WTC11 (cell line): ENCODE results near the gene PDAP1. TPM values are rescaled to one million over a fixed set of nuclear protein-coding genes. Genes with fewer than 3 reads are reported as not detected.

Experiments used
- ATAC-seq: fragments of 200-7000 bp; cut with Tn5 transposase; 2 replicates; pipeline ENCODE4 v1.10.0; 2021; ENCODE audit warnings: mild to moderate bottlenecking, moderate library complexity
- CTCF ChIA-PET: fragments of 300-600 bp; sonication (Branson Sonifier 250); formaldehyde crosslinking; loops from one replicate; lab custom pipeline; 2021; ENCODE audit warnings: antibody characterized with exemption; lab: Charles Lee
- POLR2A ChIA-PET: fragments of 350-600 bp; sonication (Branson Sonifier 250); formaldehyde crosslinking; loops from one replicate; lab custom pipeline; 2021; ENCODE audit warnings: antibody characterized with exemption; lab: Charles Lee
- DNase-seq: peaks from one replicate; pipeline ENCODE4 v3.0.0; 2021; ENCODE audit warnings: low spot score
- H3K27ac Mint-ChIP-seq: 2 replicates; pipeline ENCODE4 v1.8.0; 2021; ENCODE audit warnings: mixed read lengths
- H3K27me3 Mint-ChIP-seq: 2 replicates; pipeline ENCODE4 v1.8.0; 2021; ENCODE audit warnings: low read depth, mild to moderate bottlenecking, moderate library complexity, mixed read lengths
- H3K36me3 Mint-ChIP-seq: 2 replicates; pipeline ENCODE4 v1.8.0; 2021; ENCODE audit warnings: mixed read lengths
- H3K4me1 Mint-ChIP-seq: 2 replicates; pipeline ENCODE4 v1.8.0; 2022; ENCODE audit warnings: mixed read lengths
- H3K4me3 Mint-ChIP-seq: 2 replicates; pipeline ENCODE4 v1.8.0; 2021; ENCODE audit warnings: mild to moderate bottlenecking, moderate library complexity, mixed read lengths
- H3K9me3 Mint-ChIP-seq: 2 replicates; pipeline ENCODE4 v1.8.0; 2021; ENCODE audit warnings: mixed read lengths
- ESRRA ChIP-seq: sonication (generic); formaldehyde crosslinking; IDR thresholded peaks from 2 replicates; pipeline ENCODE4 v1.8.1; 2022; ENCODE audit warnings: mild to moderate bottlenecking, missing genetic modification reagents, borderline replicate concordance
- IRF2 ChIP-seq: sonication (generic); formaldehyde crosslinking; IDR thresholded peaks from 2 replicates; pipeline ENCODE4 v1.8.0; 2022; ENCODE audit warnings: low read depth, missing genetic modification reagents, borderline replicate concordance
- OVOL2 ChIP-seq: fragments of 250-450 bp; sonication (Bioruptor Pico); IDR thresholded peaks from 2 replicates; pipeline ENCODE4 v1.9.0; 2021; ENCODE audit warnings: mild to moderate bottlenecking, borderline replicate concordance
- RORB ChIP-seq: fragments of 250-450 bp; sonication (Bioruptor Pico); IDR thresholded peaks from 2 replicates; pipeline ENCODE4 v1.9.0; 2021; ENCODE audit warnings: mild to moderate bottlenecking
- SMAD3 ChIP-seq: sonication (generic); formaldehyde crosslinking; IDR thresholded peaks from 2 replicates; pipeline ENCODE4 v1.8.0; 2022; ENCODE audit warnings: missing genetic modification reagents, mild to moderate bottlenecking, borderline replicate concordance
- SMAD4 ChIP-seq: sonication (generic); formaldehyde crosslinking; IDR thresholded peaks from 2 replicates; pipeline ENCODE4 v1.8.0; 2022; ENCODE audit warnings: mild to moderate bottlenecking, missing genetic modification reagents
- SOX15 ChIP-seq: fragments of 250-450 bp; sonication (Bioruptor Pico); IDR thresholded peaks from 2 replicates; pipeline ENCODE4 v1.9.0; 2021; ENCODE audit warnings: mild to moderate bottlenecking
- ZBTB21 ChIP-seq: sonication (generic); formaldehyde crosslinking; IDR thresholded peaks from 2 replicates; pipeline ENCODE4 v1.8.1; 2023; ENCODE audit warnings: mild to moderate bottlenecking, missing genetic modification reagents, borderline replicate concordance
- ZNF121 ChIP-seq: sonication (generic); formaldehyde crosslinking; IDR thresholded peaks from 2 replicates; pipeline ENCODE4 v1.8.0; 2023; ENCODE audit warnings: missing genetic modification reagents
- ZNF416 ChIP-seq: fragments of 250-450 bp; sonication (Bioruptor Pico); IDR thresholded peaks from 2 replicates; pipeline ENCODE4 v1.9.0; 2021; ENCODE audit warnings: mild to moderate bottlenecking, inconsistent platforms
- total RNA-seq: library from RNA; stranded (reverse); gene quantifications from 3 replicates; pipeline ENCODE4 v1.2.3, GENCODE V29; 2021
- TF ChIP-seq, protein P1 (sequence below): sonication (generic); formaldehyde crosslinking; IDR thresholded peaks from 2 replicates; pipeline ENCODE4 v1.8.1; 2023; ENCODE audit warnings: mild to moderate bottlenecking, missing genetic modification reagents, moderate library complexity
- TF ChIP-seq, protein P2 (sequence below): sonication (generic); formaldehyde crosslinking; IDR thresholded peaks from 2 replicates; pipeline ENCODE4 v1.8.0; 2023; ENCODE audit warnings: missing genetic modification reagents, mild to moderate bottlenecking, borderline replicate concordance
- TF ChIP-seq, protein P3 (sequence below): sonication (generic); formaldehyde crosslinking; IDR thresholded peaks from 2 replicates; pipeline ENCODE4 v1.8.0; 2022; ENCODE audit warnings: mild to moderate bottlenecking, missing genetic modification reagents
- TF ChIP-seq, protein P4 (sequence below): fragments of 250-450 bp; sonication (Bioruptor Pico); IDR thresholded peaks from 2 replicates; pipeline ENCODE4 v1.9.0; 2021; ENCODE audit warnings: mild to moderate bottlenecking
- TF ChIP-seq, protein P5 (sequence below): sonication (generic); formaldehyde crosslinking; IDR thresholded peaks from 2 replicates; pipeline ENCODE4 v1.8.1; 2022; ENCODE audit warnings: low read depth, mild to moderate bottlenecking, moderate library complexity, missing genetic modification reagents, borderline replicate concordance
- TF ChIP-seq, protein P6 (sequence below): sonication (generic); formaldehyde crosslinking; IDR thresholded peaks from 2 replicates; pipeline ENCODE4 v1.8.0; 2022; ENCODE audit warnings: mild to moderate bottlenecking, missing genetic modification reagents

The PDAP1 gene
- total RNA-seq, 1 experiment from 2014 or later, result 177 TPM

GRCh38 chr7:99368750-99369389 is 39.5 kb downstream of the PDAP1 start:
- Mint-ChIP-seq H3K27ac (peak overlapping the region; percentile 62; the same call in 1 of the 2 replicates), H3K36me3 (peaks cover 10% of the 10 kb centered on the region), H3K4me1 (peaks cover 24% of the 10 kb centered on the region), H3K27me3 (peaks cover 11% of the 10 kb centered on the region), H3K4me3 (no peak overlapping the region), H3K9me3 (no peaks in the 10 kb centered on the region)
- no peak for ATAC-seq
- no peak for DNase-seq
- TF ChIP-seq SMAD4 (CRISPR knock-in tag) (no peak), SMAD3 (CRISPR knock-in tag) (no peak)
- TF ChIP-seq, protein P1, sequence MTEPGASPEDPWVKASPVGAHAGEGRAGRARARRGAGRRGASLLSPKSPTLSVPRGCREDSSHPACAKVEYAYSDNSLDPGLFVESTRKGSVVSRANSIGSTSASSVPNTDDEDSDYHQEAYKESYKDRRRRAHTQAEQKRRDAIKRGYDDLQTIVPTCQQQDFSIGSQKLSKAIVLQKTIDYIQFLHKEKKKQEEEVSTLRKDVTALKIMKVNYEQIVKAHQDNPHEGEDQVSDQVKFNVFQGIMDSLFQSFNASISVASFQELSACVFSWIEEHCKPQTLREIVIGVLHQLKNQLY, result no peak
- TF ChIP-seq, protein P2, sequence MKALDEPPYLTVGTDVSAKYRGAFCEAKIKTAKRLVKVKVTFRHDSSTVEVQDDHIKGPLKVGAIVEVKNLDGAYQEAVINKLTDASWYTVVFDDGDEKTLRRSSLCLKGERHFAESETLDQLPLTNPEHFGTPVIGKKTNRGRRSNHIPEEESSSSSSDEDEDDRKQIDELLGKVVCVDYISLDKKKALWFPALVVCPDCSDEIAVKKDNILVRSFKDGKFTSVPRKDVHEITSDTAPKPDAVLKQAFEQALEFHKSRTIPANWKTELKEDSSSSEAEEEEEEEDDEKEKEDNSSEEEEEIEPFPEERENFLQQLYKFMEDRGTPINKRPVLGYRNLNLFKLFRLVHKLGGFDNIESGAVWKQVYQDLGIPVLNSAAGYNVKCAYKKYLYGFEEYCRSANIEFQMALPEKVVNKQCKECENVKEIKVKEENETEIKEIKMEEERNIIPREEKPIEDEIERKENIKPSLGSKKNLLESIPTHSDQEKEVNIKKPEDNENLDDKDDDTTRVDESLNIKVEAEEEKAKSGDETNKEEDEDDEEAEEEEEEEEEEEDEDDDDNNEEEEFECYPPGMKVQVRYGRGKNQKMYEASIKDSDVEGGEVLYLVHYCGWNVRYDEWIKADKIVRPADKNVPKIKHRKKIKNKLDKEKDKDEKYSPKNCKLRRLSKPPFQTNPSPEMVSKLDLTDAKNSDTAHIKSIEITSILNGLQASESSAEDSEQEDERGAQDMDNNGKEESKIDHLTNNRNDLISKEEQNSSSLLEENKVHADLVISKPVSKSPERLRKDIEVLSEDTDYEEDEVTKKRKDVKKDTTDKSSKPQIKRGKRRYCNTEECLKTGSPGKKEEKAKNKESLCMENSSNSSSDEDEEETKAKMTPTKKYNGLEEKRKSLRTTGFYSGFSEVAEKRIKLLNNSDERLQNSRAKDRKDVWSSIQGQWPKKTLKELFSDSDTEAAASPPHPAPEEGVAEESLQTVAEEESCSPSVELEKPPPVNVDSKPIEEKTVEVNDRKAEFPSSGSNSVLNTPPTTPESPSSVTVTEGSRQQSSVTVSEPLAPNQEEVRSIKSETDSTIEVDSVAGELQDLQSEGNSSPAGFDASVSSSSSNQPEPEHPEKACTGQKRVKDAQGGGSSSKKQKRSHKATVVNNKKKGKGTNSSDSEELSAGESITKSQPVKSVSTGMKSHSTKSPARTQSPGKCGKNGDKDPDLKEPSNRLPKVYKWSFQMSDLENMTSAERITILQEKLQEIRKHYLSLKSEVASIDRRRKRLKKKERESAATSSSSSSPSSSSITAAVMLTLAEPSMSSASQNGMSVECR, result no peak
- TF ChIP-seq, protein P3, sequence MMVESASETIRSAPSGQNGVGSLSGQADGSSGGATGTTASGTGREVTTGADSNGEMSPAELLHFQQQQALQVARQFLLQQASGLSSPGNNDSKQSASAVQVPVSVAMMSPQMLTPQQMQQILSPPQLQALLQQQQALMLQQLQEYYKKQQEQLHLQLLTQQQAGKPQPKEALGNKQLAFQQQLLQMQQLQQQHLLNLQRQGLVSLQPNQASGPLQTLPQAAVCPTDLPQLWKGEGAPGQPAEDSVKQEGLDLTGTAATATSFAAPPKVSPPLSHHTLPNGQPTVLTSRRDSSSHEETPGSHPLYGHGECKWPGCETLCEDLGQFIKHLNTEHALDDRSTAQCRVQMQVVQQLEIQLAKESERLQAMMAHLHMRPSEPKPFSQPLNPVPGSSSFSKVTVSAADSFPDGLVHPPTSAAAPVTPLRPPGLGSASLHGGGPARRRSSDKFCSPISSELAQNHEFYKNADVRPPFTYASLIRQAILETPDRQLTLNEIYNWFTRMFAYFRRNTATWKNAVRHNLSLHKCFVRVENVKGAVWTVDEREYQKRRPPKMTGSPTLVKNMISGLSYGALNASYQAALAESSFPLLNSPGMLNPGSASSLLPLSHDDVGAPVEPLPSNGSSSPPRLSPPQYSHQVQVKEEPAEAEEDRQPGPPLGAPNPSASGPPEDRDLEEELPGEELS (CRISPR knock-in tag), result no peak
- POLR2A ChIA-PET, result interaction anchor here (0.6 kb wide), 1 partner anchor 103 kb away, joined by 3 read pairs; no protein-coding TSS in a partner anchor
- CTCF ChIA-PET, result interaction anchor here (1.1 kb wide), 1 partner anchor 22 kb away, joined by 3 read pairs; no protein-coding TSS in a partner anchor

DNA sequence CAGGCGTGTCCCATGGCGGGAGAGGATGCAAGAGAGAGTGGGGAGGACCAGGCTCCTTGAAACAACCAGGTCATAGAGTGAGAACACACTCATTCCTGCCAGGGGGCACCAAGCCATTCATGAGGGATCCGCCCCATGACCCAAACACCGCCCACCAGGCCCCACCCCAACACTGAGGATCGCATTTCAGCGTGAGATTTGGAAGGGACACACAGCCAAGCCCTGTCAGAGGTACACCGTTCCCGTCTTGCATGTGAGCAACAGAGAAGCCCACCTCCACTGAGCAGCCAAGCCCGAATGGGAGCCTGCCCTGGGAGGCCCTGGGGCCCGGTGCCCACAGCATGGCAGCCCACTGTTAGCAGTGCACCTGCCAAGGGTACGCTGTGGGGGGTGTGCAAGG is 41.8 kb downstream of the PDAP1 start:
- peaks cover 14% of the 10 kb centered on the region for H3K4me1 Mint-ChIP-seq
- POLR2A ChIA-PET, result interaction anchor here (1.1 kb wide), 1 partner anchor 28 kb away, joined by 3 read pairs; no protein-coding TSS in a partner anchor
- TF ChIP-seq ESRRA (CRISPR knock-in tag) (no peak), OVOL2 (CRISPR knock-in tag) (no peak), ZBTB21 (CRISPR knock-in tag) (no peak), IRF2 (CRISPR knock-in tag) (no peak)
- CTCF ChIA-PET, result no interaction called here
- no peaks in the 10 kb centered on the region for H3K27me3 Mint-ChIP-seq
- ATAC-seq (peak; percentile 81), DNase-seq (peak; percentile 58)
- H3K9me3 Mint-ChIP-seq, result no peaks in the 10 kb centered on the region
- no peak overlapping the region for H3K4me3 Mint-ChIP-seq
- peaks cover 22% of the 10 kb centered on the region for H3K36me3 Mint-ChIP-seq
- 0 out of 2 replicates have a peak overlapping the region, but pooled peaks have one; percentile 19 for H3K27ac Mint-ChIP-seq

GRCh38 chr7:99365318-99366141 is 42.9 kb downstream of the PDAP1 start:
- no peaks in the 10 kb centered on the region for H3K9me3 Mint-ChIP-seq
- no peak overlapping the region for H3K4me3 Mint-ChIP-seq
- ChIA-PET POLR2A (interaction anchor here (1.1 kb wide), 1 partner anchor 30 kb away, joined by 3 read pairs; no protein-coding TSS in a partner anchor), CTCF (interaction anchor here (0.6 to 1.8 kb wide), 14 partner anchors 8 to 366 kb away, joined by 3 to 15 read pairs (median 4); partner anchors contain the start of genes ARPC1B, BUD31 and PDAP1)
- H3K27ac Mint-ChIP-seq, result peak overlapping the region; percentile 63; the same call in 1 of the 2 replicates
- peaks cover 14% of the 10 kb centered on the region for H3K4me1 Mint-ChIP-seq
- ATAC-seq (peak; percentile 83), DNase-seq (peak; percentile 79)
- no peaks in the 10 kb centered on the region for H3K27me3 Mint-ChIP-seq
- H3K36me3 Mint-ChIP-seq, result peaks cover 30% of the 10 kb centered on the region
- TF ChIP-seq ZNF416 (CRISPR knock-in tag) (0 out of 2 replicates have a peak, but pooled peaks have one; percentile 23), SOX15 (no peak), ZNF121 (CRISPR knock-in tag) (peak; percentile 68), OVOL2 (CRISPR knock-in tag) (no peak), RORB (no peak)
- TF ChIP-seq, protein P4, sequence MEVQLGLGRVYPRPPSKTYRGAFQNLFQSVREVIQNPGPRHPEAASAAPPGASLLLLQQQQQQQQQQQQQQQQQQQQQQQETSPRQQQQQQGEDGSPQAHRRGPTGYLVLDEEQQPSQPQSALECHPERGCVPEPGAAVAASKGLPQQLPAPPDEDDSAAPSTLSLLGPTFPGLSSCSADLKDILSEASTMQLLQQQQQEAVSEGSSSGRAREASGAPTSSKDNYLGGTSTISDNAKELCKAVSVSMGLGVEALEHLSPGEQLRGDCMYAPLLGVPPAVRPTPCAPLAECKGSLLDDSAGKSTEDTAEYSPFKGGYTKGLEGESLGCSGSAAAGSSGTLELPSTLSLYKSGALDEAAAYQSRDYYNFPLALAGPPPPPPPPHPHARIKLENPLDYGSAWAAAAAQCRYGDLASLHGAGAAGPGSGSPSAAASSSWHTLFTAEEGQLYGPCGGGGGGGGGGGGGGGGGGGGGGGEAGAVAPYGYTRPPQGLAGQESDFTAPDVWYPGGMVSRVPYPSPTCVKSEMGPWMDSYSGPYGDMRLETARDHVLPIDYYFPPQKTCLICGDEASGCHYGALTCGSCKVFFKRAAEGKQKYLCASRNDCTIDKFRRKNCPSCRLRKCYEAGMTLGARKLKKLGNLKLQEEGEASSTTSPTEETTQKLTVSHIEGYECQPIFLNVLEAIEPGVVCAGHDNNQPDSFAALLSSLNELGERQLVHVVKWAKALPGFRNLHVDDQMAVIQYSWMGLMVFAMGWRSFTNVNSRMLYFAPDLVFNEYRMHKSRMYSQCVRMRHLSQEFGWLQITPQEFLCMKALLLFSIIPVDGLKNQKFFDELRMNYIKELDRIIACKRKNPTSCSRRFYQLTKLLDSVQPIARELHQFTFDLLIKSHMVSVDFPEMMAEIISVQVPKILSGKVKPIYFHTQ (CRISPR knock-in tag), result no peak
- TF ChIP-seq, protein P5, sequence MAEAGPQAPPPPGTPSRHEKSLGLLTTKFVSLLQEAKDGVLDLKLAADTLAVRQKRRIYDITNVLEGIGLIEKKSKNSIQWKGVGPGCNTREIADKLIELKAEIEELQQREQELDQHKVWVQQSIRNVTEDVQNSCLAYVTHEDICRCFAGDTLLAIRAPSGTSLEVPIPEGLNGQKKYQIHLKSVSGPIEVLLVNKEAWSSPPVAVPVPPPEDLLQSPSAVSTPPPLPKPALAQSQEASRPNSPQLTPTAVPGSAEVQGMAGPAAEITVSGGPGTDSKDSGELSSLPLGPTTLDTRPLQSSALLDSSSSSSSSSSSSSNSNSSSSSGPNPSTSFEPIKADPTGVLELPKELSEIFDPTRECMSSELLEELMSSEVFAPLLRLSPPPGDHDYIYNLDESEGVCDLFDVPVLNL, result no peak
- TF ChIP-seq, protein P6, sequence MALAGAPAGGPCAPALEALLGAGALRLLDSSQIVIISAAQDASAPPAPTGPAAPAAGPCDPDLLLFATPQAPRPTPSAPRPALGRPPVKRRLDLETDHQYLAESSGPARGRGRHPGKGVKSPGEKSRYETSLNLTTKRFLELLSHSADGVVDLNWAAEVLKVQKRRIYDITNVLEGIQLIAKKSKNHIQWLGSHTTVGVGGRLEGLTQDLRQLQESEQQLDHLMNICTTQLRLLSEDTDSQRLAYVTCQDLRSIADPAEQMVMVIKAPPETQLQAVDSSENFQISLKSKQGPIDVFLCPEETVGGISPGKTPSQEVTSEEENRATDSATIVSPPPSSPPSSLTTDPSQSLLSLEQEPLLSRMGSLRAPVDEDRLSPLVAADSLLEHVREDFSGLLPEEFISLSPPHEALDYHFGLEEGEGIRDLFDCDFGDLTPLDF (CRISPR knock-in tag), result no peak
